ENCODE data around the gene ZNF841. TPM values are rescaled to one million over a fixed set of nuclear protein-coding genes. Genes with fewer than 3 reads are reported as not detected.
"Not testable (repeated sequence)": the region's sequence is repeated elsewhere in the genome, so short reads cannot be mapped to it uniquely, and the experiment has no call there.

The ZNF841 gene
- total RNA-seq, 2 donors from 2014 or later = 18.4 to 20.8 TPM

- ATAC-seq (replicated peaks in 1 of 2) = no peak
These were observed 7.2 kb upstream of the ZNF841 start for GRCh38 chr19:52102782-52103181.

DNA sequence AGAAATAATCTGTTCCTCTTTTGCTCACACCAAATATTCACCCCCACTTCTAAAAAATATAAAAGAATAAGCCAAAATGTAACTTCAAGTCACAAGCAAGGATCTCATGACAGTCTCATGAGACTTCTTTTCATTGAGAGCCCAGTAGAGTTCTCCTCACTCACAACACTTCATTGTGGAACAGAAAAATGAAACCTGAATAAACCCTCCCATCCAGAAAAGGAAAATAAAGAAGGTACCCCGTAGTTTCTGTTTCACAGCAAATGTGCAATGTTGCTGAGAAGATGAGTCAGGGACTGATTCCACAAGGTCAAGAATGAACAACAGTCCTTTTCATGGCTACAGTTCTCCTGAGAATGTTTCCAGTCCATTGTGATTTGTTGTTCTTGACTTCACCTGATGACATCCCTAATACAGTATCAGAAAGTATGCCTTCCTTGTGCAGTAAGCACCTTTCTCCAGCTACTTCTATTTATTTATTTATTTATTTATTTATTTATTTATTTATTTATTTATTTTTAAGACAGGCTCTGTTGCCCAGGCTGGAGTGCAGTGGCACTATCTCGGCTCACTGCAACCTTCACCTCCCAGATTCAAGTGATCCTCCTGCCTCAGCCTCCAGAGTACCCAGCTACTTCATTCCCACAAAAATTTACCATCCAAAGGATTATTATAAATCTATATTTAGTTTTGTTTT, 6.4 kb upstream of the ZNF841 start:
- H3K27me3 Mint-ChIP-seq (ENCODE audit: low read depth) = no peaks in the 10 kb centered on the region
- H3K9me3 Mint-ChIP-seq = peaks cover 11 to 13% of the 10 kb centered on the region in 2 donors
- no peaks in the 10 kb centered on the region for H3K4me1 Mint-ChIP-seq (ENCODE audit: low read depth)
- no peak overlapping the region for H3K4me3 Mint-ChIP-seq
- no peak for DNase-seq
- no peak for ATAC-seq (replicated peaks in 1 of 2)
- no peak overlapping the region for H3K27ac Mint-ChIP-seq
- H3K36me3 Mint-ChIP-seq (ENCODE audit: insufficient read depth in 2 of 2) = peaks cover 15 to 23% of the 10 kb centered on the region in 2 donors

More at GRCh38 chr19:52102782-52103181, 7.2 kb upstream of the ZNF841 start:
- Mint-ChIP-seq H3K4me3 (no peak overlapping the region), H3K4me1 (ENCODE audit: low read depth) (no peaks in the 10 kb centered on the region), H3K27ac (no peak overlapping the region), H3K27me3 (ENCODE audit: low read depth) (no peaks in the 10 kb centered on the region), H3K9me3 (peaks cover 16 to 18% of the 10 kb centered on the region in 2 donors), H3K36me3 (ENCODE audit: insufficient read depth in 2 of 2) (peaks cover 18 to 29% of the 10 kb centered on the region in 2 donors)
- no peak for DNase-seq

DNA sequence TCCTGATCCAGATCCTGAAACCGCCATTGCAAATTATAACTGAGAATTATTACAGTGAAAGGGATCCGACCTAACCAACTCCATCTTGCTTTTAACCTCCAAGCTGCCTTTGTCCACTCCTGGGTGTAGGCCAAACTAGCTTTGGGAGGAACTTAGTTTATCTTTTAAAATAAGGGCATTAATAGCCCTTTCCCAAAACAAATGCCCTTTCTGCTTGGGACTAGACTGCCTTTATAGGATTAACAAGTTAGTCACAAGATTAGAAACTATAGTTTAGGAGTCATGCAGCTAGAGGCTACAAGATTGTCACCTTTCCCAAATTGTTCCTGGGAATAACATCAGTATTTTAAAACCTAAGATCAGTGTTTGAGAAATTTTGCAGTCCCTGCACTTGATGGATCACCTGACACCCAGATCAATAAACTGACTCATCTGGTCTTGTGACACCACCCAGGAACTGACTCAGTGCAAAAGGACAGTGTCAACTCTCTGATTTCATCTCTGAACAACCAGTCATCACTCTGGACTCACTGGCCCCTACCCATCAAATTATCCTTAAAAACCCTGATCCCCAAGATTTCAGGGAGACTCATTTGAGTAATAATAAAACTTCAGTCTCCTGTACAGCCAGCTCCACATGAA, 4.1 kb upstream of the ZNF841 start:
- Mint-ChIP-seq H3K4me1 (ENCODE audit: low read depth) (peaks cover 5% of the 10 kb centered on the region), H3K4me3 (no peak overlapping the region), H3K9me3 (peaks cover 11 to 19% of the 10 kb centered on the region in 2 donors), H3K36me3 (ENCODE audit: insufficient read depth in 2 of 2) (peaks cover 25 to 36% of the 10 kb centered on the region in 2 donors), H3K27me3 (ENCODE audit: low read depth) (no peaks in the 10 kb centered on the region), H3K27ac (no peak overlapping the region)
- ATAC-seq (replicated peaks in 1 of 2) (no peak), DNase-seq (no peak)

DNA sequence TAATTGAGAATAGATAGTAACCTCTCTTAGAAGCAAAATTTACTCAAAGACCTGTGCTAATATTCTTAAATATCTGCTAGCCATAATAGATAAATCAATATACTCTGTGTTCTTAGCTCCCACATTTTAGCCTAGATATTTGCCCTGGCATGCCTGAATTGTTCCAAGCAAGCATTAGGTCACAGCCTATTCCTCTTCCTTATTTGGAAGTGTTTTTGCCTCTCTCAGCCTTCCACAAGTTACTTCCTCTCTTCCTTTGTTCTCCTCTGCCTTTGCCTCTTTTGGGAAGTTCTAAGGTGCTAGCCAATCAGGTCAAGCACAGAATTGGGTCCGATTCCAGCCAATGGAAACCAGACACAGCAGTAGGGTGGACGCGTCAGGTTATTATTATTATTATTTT, 851 bp upstream of the ZNF841 start:
- Mint-ChIP-seq H3K36me3 (ENCODE audit: insufficient read depth in 2 of 2) (peaks cover 42 to 64% of the 10 kb centered on the region in 2 donors), H3K4me3 (peak overlapping the region; percentile 87 to 97), H3K4me1 (ENCODE audit: low read depth) (peaks cover 17% of the 10 kb centered on the region), H3K9me3 (peaks cover 14 to 27% of the 10 kb centered on the region in 2 donors)
- H3K27me3 Mint-ChIP-seq (ENCODE audit: low read depth); H3K27ac Mint-ChIP-seq; ATAC-seq (replicated peaks in 1 of 2); DNase-seq: not testable (repeated sequence)

DNA sequence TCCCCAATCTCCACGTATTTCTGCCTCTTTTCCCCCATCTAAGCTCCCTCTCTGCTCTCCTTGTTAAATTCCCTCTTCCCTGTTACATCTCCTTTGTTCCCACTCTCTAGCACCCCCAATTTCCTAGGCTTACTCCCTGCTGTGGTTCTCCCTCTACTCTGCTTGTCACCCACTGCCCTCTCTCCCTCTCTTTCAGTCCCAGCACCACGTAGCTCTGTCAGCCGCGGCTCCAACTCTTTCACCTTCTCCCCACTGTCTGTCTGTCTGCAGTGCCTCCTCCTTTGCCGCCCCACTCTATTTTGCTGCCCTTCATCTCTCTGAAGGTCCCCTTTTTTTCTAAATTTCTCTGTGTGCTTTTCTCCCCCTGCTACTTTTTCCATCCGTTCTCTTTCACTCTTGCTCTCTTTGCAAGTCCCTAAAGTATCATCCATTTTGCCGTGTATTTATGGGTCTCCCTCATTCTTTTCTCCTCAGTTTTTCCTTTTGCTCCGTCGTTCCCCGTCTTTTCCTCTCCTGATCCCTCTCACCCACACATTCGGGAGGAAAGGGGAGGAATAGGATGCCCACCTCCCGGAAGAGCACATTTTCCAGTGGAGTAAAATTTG, 937 bp downstream of the ZNF841 start:
- Mint-ChIP-seq H3K9me3 (peaks cover 20 to 30% of the 10 kb centered on the region in 2 donors), H3K27ac (peak overlapping the region; percentile 94), H3K27me3 (ENCODE audit: low read depth) (no peaks in the 10 kb centered on the region), H3K4me1 (ENCODE audit: low read depth) (peaks cover 20% of the 10 kb centered on the region), H3K36me3 (ENCODE audit: insufficient read depth in 2 of 2) (peaks cover 46 to 75% of the 10 kb centered on the region in 2 donors), H3K4me3 (peak overlapping the region; percentile 87 to 97)
- ATAC-seq (replicated peaks in 1 of 2) (no peak), DNase-seq (no peak)

DNA sequence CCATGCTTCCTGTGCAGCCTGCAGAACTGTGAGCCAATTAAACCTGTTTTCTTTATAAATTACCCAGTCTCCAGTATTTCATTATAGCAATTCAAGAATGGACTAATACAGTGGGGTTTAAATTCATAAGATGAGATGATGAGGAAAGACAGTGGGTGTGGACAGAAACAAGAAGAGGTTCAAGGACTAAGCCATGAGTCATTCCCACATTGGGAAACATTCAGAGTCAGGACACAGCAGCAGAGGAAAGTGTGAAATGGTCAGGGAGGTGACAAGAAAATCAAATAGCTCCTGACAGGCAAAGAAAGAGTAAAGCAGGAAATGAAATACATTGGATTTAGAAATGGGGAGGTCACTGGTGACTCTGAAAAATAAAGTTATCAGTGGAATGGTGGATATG, 9.1 kb downstream of the ZNF841 start:
- ATAC-seq (replicated peaks in 1 of 2) = no peak
- no peak for DNase-seq
- peaks cover 55 to 89% of the 10 kb centered on the region in 2 donors for H3K36me3 Mint-ChIP-seq (ENCODE audit: insufficient read depth in 2 of 2)
- no peak overlapping the region for H3K4me3 Mint-ChIP-seq
- peaks cover 4% of the 10 kb centered on the region for H3K4me1 Mint-ChIP-seq (ENCODE audit: low read depth)
- peaks cover 23 to 34% of the 10 kb centered on the region in 2 donors for H3K9me3 Mint-ChIP-seq
- H3K27ac Mint-ChIP-seq = no peak overlapping the region
- H3K27me3 Mint-ChIP-seq (ENCODE audit: low read depth) = no peaks in the 10 kb centered on the region

GRCh38 chr19:52070496-52070895, 25.1 kb downstream of the ZNF841 start:
- DNase-seq (no peak), ATAC-seq (replicated peaks in 1 of 2) (no peak)
- peaks cover 37 to 44% of the 10 kb centered on the region in 2 donors for H3K9me3 Mint-ChIP-seq
- no peaks in the 10 kb centered on the region for H3K27me3 Mint-ChIP-seq (ENCODE audit: low read depth)
- H3K36me3 Mint-ChIP-seq (ENCODE audit: insufficient read depth in 2 of 2) = peaks cover 68 to 92% of the 10 kb centered on the region in 2 donors
- no peaks in the 10 kb centered on the region for H3K4me1 Mint-ChIP-seq (ENCODE audit: low read depth)
- no peak overlapping the region for H3K27ac Mint-ChIP-seq
- no peak overlapping the region for H3K4me3 Mint-ChIP-seq

- H3K36me3 Mint-ChIP-seq (ENCODE audit: insufficient read depth in 2 of 2) = peaks cover 65 to 90% of the 10 kb centered on the region in 2 donors
- H3K9me3 Mint-ChIP-seq = peaks cover 32 to 42% of the 10 kb centered on the region in 2 donors
- H3K27me3 Mint-ChIP-seq (ENCODE audit: low read depth) = no peaks in the 10 kb centered on the region
- H3K4me3 Mint-ChIP-seq = no peak overlapping the region
- DNase-seq (no peak), ATAC-seq (replicated peaks in 1 of 2) (no peak)
- H3K4me1 Mint-ChIP-seq (ENCODE audit: low read depth) = no peaks in the 10 kb centered on the region
- H3K27ac Mint-ChIP-seq = no peak overlapping the region
These were observed 25.9 kb downstream of the ZNF841 start for GRCh38 chr19:52069653-52070052.

GRCh38 chr19:52066258-52066863, 29.2 kb downstream of the ZNF841 start:
- no peak overlapping the region for H3K27ac Mint-ChIP-seq
- ATAC-seq (replicated peaks in 1 of 2) = no peak
- no peak overlapping the region for H3K4me3 Mint-ChIP-seq
- peaks cover 31 to 43% of the 10 kb centered on the region in 2 donors for H3K9me3 Mint-ChIP-seq
- no peak for DNase-seq
- H3K36me3 Mint-ChIP-seq (ENCODE audit: insufficient read depth in 2 of 2) = peaks cover 57 to 76% of the 10 kb centered on the region in 2 donors
- H3K4me1 Mint-ChIP-seq (ENCODE audit: low read depth) = no peaks in the 10 kb centered on the region
- no peaks in the 10 kb centered on the region for H3K27me3 Mint-ChIP-seq (ENCODE audit: low read depth)

- H3K4me1 Mint-ChIP-seq (ENCODE audit: low read depth) = no peaks in the 10 kb centered on the region
- H3K9me3 Mint-ChIP-seq = peaks cover 25 to 41% of the 10 kb centered on the region in 2 donors
- ATAC-seq (replicated peaks in 1 of 2) (no peak), DNase-seq (no peak)
- peaks cover 51 to 71% of the 10 kb centered on the region in 2 donors for H3K36me3 Mint-ChIP-seq (ENCODE audit: insufficient read depth in 2 of 2)
- no peak overlapping the region for H3K27ac Mint-ChIP-seq
- H3K27me3 Mint-ChIP-seq (ENCODE audit: low read depth) = no peaks in the 10 kb centered on the region
- no peak overlapping the region for H3K4me3 Mint-ChIP-seq
These were observed 30.2 kb downstream of the ZNF841 start for GRCh38 chr19:52065399-52065798.

DNA sequence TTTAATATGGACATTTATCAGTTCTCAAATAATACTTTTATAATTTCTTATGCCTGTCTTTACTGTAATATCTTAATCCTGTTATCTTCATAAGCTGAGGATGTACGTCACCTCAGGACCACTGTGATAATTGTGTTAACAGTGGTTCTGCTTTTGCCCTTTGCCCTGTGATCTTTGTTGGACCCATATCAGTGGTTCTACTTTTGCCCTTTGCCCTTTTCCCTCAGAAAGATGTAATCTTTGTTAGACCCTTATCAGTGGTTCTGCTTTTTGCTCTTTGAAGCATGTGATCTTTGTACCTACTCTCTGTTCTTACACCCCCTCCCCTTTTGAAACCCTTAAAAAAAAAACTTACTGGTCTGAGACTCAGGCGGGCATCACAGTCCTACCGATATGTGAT, 39.1 kb downstream of the ZNF841 start:
- not testable (repeated sequence) for H3K4me3 Mint-ChIP-seq; H3K4me1 Mint-ChIP-seq (ENCODE audit: low read depth); DNase-seq; ATAC-seq (replicated peaks in 1 of 2); H3K27me3 Mint-ChIP-seq (ENCODE audit: low read depth); H3K27ac Mint-ChIP-seq
- peaks cover 39 to 57% of the 10 kb centered on the region in 2 donors for H3K36me3 Mint-ChIP-seq (ENCODE audit: insufficient read depth in 2 of 2)
- peaks cover 30 to 36% of the 10 kb centered on the region in 2 donors for H3K9me3 Mint-ChIP-seq

DNA sequence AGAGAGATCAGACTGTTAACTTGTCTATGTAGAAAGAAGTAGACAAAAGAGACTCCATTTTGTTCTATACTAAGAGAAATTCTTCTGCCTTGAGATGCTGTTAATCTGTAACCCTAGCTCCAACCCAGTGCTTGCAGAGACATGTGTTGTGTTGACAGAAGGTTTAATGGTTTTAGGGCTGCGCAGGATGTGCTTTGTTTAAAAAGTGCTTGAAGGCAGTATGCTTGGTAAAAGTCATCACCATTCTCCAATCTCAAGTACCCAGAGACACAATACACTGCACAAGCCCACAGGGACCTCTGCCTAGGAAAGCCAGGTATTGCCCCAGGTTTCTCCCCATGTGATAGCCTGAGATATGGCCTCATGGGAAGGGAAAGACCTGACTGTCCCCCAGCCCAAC, 43.8 kb downstream of the ZNF841 start:
- H3K27ac Mint-ChIP-seq; H3K27me3 Mint-ChIP-seq (ENCODE audit: low read depth); H3K4me3 Mint-ChIP-seq; ATAC-seq (replicated peaks in 1 of 2); DNase-seq: not testable (repeated sequence)
- peaks cover 50 to 69% of the 10 kb centered on the region in 2 donors for H3K36me3 Mint-ChIP-seq (ENCODE audit: insufficient read depth in 2 of 2)
- peaks cover 25% of the 10 kb centered on the region for H3K4me1 Mint-ChIP-seq (ENCODE audit: low read depth)
- H3K9me3 Mint-ChIP-seq = peaks cover 31 to 37% of the 10 kb centered on the region in 2 donors

Measured in activated T-cell treated with anti-CD3 and anti-CD28 coated beads, Interleukin-2, amount 50 U/mL, for 72 hours (primary cell).